Skeletal muscle tissue (tissue), 5 donors: ENCODE data around the gene GPR61. TPM values are rescaled to one million over a fixed set of nuclear protein-coding genes. Genes with fewer than 3 reads are reported as not detected.

ENCODE experiments used
- H3K27ac ChIP-seq: one replicate; pipeline ENCODE4 v1.7.0; 2013; ENCODE audit warnings: mild to moderate bottlenecking, low read depth, low read length, inconsistent platforms
- H3K27me3 ChIP-seq, 3 donors: one replicate each; pipeline ENCODE4 v1.7.0; 2013; ENCODE audit warnings: low read length in 3 of 3; ENCODE audit not compliant: control insufficient read depth in 3 of 3, insufficient read depth in 3 of 3
- H3K36me3 ChIP-seq, 3 donors: one replicate each; pipeline ENCODE4 v1.7.0; 2013; ENCODE audit warnings: low read length in 3 of 3; ENCODE audit not compliant: control insufficient read depth in 3 of 3, insufficient read depth in 3 of 3
- H3K4me1 ChIP-seq, 3 donors: one replicate each; pipeline ENCODE4 v1.7.0; 2013; ENCODE audit warnings: low read length in 3 of 3, mild to moderate bottlenecking in 3 of 3; ENCODE audit not compliant: control insufficient read depth in 3 of 3, insufficient read depth in 3 of 3
- H3K4me3 ChIP-seq, 3 donors: one replicate each; pipeline ENCODE4 v1.7.0; 2013; ENCODE audit warnings: low read length in 3 of 3
- H3K9ac ChIP-seq, 3 donors: one replicate each; pipeline ENCODE4 v1.7.0; 2013; ENCODE audit warnings: low read length in 3 of 3, mild to moderate bottlenecking in 3 of 3, moderate library complexity in 2 of 3, low read depth in 1 of 3
- H3K9me3 ChIP-seq, 3 donors: one replicate each; pipeline ENCODE4 v1.7.0; 2013; ENCODE audit warnings: low read length in 3 of 3; ENCODE audit not compliant: control insufficient read depth in 3 of 3
- small RNA-seq: library from RNA; depleted of rRNA; stranded (forward); fragments of <200 nt; gene quantifications from one replicate; pipeline ENCODE3, GENCODE V24; 2014
- total RNA-seq: library from RNA; depleted of rRNA; stranded (reverse); fragments of >200 nt; gene quantifications from one replicate; pipeline ENCODE4 v1.2.3, GENCODE V29; 2014
- donor health status: Osteomylitis.

The GPR61 gene
- total RNA-seq, 1 donor from 2014 or later: 0.52 TPM

DNA sequence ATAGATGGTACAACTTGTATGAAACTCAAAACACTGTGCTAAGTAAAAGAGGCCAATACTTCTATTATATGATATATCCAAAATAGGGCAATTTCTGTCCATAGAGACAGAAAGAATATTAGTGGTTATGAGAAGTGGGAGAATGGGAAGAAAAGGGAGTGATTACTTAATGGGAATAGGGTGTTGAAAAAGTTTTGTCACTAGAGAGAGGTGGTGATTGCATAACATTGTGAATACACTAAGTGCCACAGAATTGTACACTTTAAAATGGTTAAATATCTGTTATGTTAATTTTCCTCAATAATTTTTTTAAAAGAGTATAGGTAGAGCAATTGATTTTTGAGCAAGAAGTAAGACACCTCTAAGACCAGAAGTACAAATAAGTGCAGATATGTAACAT lies 50.0 kb downstream of the GPR61 start:
- H3K9ac ChIP-seq: no peak overlapping the region
- no peaks in the 10 kb centered on the region for H3K27me3 ChIP-seq
- H3K4me3 ChIP-seq: no peak overlapping the region
- no peaks in the 10 kb centered on the region for H3K4me1 ChIP-seq
- peaks cover 6 to 57% (median 52%) of the 10 kb centered on the region in 3 donors for H3K36me3 ChIP-seq
- no peak overlapping the region for H3K27ac ChIP-seq
- no peaks in the 10 kb centered on the region for H3K9me3 ChIP-seq

DNA sequence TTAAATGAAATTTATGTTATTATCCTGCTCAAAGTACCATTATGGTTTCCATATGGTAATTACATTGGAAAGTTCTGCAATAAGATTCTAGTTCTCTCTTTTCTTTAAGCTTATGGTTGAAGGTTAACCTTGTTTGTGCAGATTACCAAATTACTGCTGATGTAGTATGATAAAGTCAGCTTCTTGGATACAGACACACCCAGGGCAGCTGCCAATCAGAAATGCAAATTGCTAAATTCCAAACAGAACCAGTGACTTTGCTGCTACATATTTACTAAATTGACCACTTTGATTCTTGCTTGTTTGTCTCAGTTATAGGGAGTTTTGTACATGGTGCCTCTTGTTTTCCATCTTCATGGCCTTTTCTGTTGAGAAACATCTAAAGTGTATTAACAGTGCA lies 53.2 kb downstream of the GPR61 start:
- Histone ChIP-seq H3K27ac (no peak overlapping the region), H3K36me3 (peaks cover 6 to 35% (median 27%) of the 10 kb centered on the region in 3 donors), H3K9ac (no peak overlapping the region), H3K4me3 (no peak overlapping the region), H3K4me1 (no peaks in the 10 kb centered on the region), H3K27me3 (no peaks in the 10 kb centered on the region), H3K9me3 (no peaks in the 10 kb centered on the region)

DNA sequence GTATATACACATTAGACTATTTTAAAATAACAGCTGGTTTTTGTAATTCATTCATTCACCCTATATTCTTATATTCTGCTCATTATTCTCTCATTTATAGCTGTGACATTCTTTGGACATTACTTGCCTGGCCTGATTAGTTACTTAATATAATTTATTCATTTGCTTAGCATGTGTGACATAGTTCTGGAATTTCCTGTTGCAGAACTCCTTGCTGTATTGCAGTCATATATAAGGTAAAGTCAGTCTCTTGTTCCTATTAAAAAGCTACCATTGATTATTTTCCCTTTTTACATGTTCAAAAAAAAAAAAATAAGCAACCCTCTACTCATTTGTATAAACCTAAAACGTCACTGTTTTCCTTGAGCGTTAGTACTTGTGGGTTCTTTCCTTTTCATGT lies 55.9 kb downstream of the GPR61 start:
- no peak overlapping the region for H3K9ac ChIP-seq
- H3K4me3 ChIP-seq: no peak overlapping the region
- no peaks in the 10 kb centered on the region for H3K9me3 ChIP-seq
- peaks cover 6 to 29% (median 26%) of the 10 kb centered on the region in 3 donors for H3K36me3 ChIP-seq
- no peak overlapping the region for H3K27ac ChIP-seq
- no peaks in the 10 kb centered on the region for H3K27me3 ChIP-seq
- no peaks in the 10 kb centered on the region for H3K4me1 ChIP-seq

Small RNA genes lying within 50 kb of the gene (small RNA-seq; reads per million reads assigned to genes)
- not detected for gene RNU6V

Other genes with a start within 250 kb of the GPR61 start
- under 0.01 TPM for gene MYBPHL, start 232.9 kb upstream of the GPR61 start, total RNA-seq
- 22.4 TPM for gene SORT1, start 142.0 kb upstream of the GPR61 start, total RNA-seq
- 28.2 TPM for gene PSMA5, start 113.4 kb upstream of the GPR61 start, total RNA-seq
- 38.6 TPM for gene SYPL2, start 73.3 kb upstream of the GPR61 start, total RNA-seq
- 3.1 TPM for gene ATXN7L2, start 56.0 kb upstream of the GPR61 start, total RNA-seq
- 4.2 TPM for gene CYB561D1, start 45.8 kb upstream of the GPR61 start, total RNA-seq
- 8.4 TPM for gene AMIGO1, start 30.1 kb upstream of the GPR61 start, total RNA-seq
- gene GNAI3, start 8.7 kb downstream of the GPR61 start, total RNA-seq: 8.4 TPM
- gene GNAT2, start 79.7 kb downstream of the GPR61 start, total RNA-seq: not detected
- 34.4 TPM for gene AMPD2, start 80.0 kb downstream of the GPR61 start, total RNA-seq
- gene GSTM4, start 116.2 kb downstream of the GPR61 start, total RNA-seq: 10.4 TPM
- 32.9 TPM for gene GSTM2, start 128.2 kb downstream of the GPR61 start, total RNA-seq
- gene GSTM1, start 147.9 kb downstream of the GPR61 start, total RNA-seq: 16.7 TPM
- 11.5 TPM for gene GSTM5, start 172.4 kb downstream of the GPR61 start, total RNA-seq
- gene GSTM3, start 201.2 kb downstream of the GPR61 start, total RNA-seq: 24.5 TPM
- gene EPS8L3, start 224.1 kb downstream of the GPR61 start, total RNA-seq: not detected